Endodermal cell (in vitro differentiated cells): ENCODE measurements around the gene C4BPA. TPM values are rescaled to one million over a fixed set of nuclear protein-coding genes. Genes with fewer than 3 reads are reported as not detected.

ENCODE experiments used
- DNase-seq: peaks from one replicate; pipeline ENCODE4 v3.0.0-alpha.2; 2017
- H3K27ac ChIP-seq: 2 replicates; pipeline ENCODE4 v1.5.1; 2013; ENCODE audit warnings: mild to moderate bottlenecking, low read depth, low read length, moderate library complexity
- H3K27me3 ChIP-seq: 2 replicates; pipeline ENCODE4 v1.6.1; 2013; ENCODE audit warnings: mild to moderate bottlenecking, low read length, moderate library complexity; ENCODE audit not compliant: insufficient read depth, control insufficient read depth, poor library complexity, severe bottlenecking
- H3K36me3 ChIP-seq: 2 replicates; pipeline ENCODE4 v1.7.0; 2013; ENCODE audit warnings: mild to moderate bottlenecking, low read length, moderate library complexity; ENCODE audit not compliant: control insufficient read depth, insufficient read depth
- H3K4me1 ChIP-seq: one replicate; pipeline ENCODE4 v1.7.0; 2013; ENCODE audit warnings: low read length; ENCODE audit not compliant: control insufficient read depth, insufficient read depth
- H3K4me3 ChIP-seq: 2 replicates; pipeline ENCODE4 v1.5.1; 2013; ENCODE audit warnings: mild to moderate bottlenecking, low read length, moderate library complexity
- H3K9ac ChIP-seq: 2 replicates; pipeline ENCODE4 v1.6.1; 2013; ENCODE audit warnings: mild to moderate bottlenecking, low read length, moderate library complexity; ENCODE audit not compliant: poor library complexity, severe bottlenecking; ENCODE audit errors: extremely low read depth
- H3K9me3 ChIP-seq: 2 replicates; pipeline ENCODE4 v1.6.1; 2013; ENCODE audit warnings: mild to moderate bottlenecking, low read length, moderate library complexity; ENCODE audit not compliant: control insufficient read depth
- H3K27ac Mint-ChIP-seq: 2 replicates; pipeline ENCODE4 v1.8.0; 2020; ENCODE audit warnings: mixed read lengths
- H3K27me3 Mint-ChIP-seq: 2 replicates; pipeline ENCODE4 v1.8.0; 2021; ENCODE audit warnings: mild to moderate bottlenecking, mixed read lengths; ENCODE audit not compliant: insufficient read depth
- H3K36me3 Mint-ChIP-seq: 2 replicates; pipeline ENCODE4 v1.8.0; 2020; ENCODE audit warnings: low read depth, mixed read lengths
- H3K4me1 Mint-ChIP-seq: 2 replicates; pipeline ENCODE4 v1.8.0; 2020; ENCODE audit warnings: mixed read lengths
- H3K4me3 Mint-ChIP-seq: 2 replicates; pipeline ENCODE4 v1.8.0; 2020; ENCODE audit warnings: mild to moderate bottlenecking, moderate library complexity, mixed read lengths
- H3K9me3 Mint-ChIP-seq: 2 replicates; pipeline ENCODE4 v1.8.0; 2020; ENCODE audit warnings: mild to moderate bottlenecking, mixed read lengths
- CTCF ChIP-seq: fragments of 200-600 bp; sonication (generic); conservative IDR thresholded peaks from 2 replicates; pipeline ENCODE4 v1.5.0; 2021; ENCODE audit warnings: antibody characterized with exemption, mild to moderate bottlenecking
- WGBS, 2 experiments: methylation state at CpG; one replicate each; pipeline versions ENCODE4 v1.1.5 to v1.1.7; 2013; ENCODE audit warnings: missing lambda C conversion rate in 2 of 2, mixed read lengths in 1 of 2; ENCODE audit not compliant: insufficient coverage in 1 of 2, insufficient read length in 1 of 2; 5-methylcytosine and 5-hydroxymethylcytosine counted together
- total RNA-seq, 2 donors: library from RNA; stranded (reverse); fragmentation: NEBNext Ultra II Directional in 1 of 2; extraction: Animal tissue kit (Norgen Biotek cat#: 25700) in 1 of 2; gene quantifications; 2 replicates in 1 of 2; 3 replicates in 1 of 2; pipeline ENCODE4 v1.2.1, GENCODE V29; 2021

The C4BPA gene
- total RNA-seq, 2 donors from 2014 or later: not detected

- H3K9me3 Mint-ChIP-seq: no peaks in the 10 kb centered on the region
Measured at GRCh38 chr1:207112616-207113296, 8.7 kb downstream of the C4BPA start.

GRCh38 chr1:207115269-207115668 lies 11.2 kb downstream of the C4BPA start:
- no peaks in the 10 kb centered on the region for H3K36me3 Mint-ChIP-seq
- H3K4me1 Mint-ChIP-seq: no peaks in the 10 kb centered on the region
- 86% methylated on average over 4 of the region's 5 CpGs; no CpG with 5 or more reads in 1 of the 2 experiments for WGBS, 2 experiments

More at GRCh38 chr1:207112616-207113296, 8.7 kb downstream of the C4BPA start:
- no peak for TF ChIP-seq CTCF
- no peak for DNase-seq
- Histone ChIP-seq H3K36me3 (no peaks in the 10 kb centered on the region), H3K4me1 (no peaks in the 10 kb centered on the region), H3K27me3 (no peaks in the 10 kb centered on the region), H3K9ac (no peak overlapping the region), H3K4me3 (no peak overlapping the region), H3K27ac (no peak overlapping the region), H3K9me3 (no peaks in the 10 kb centered on the region)
- Mint-ChIP-seq H3K27me3 (no peaks in the 10 kb centered on the region), H3K4me3 (no peak overlapping the region), H3K27ac (no peak overlapping the region), H3K4me1 (no peaks in the 10 kb centered on the region), H3K36me3 (no peaks in the 10 kb centered on the region)
- WGBS, 2 experiments: 90 to 100% methylated on average over 2 of the region's 2 CpGs

GRCh38 chr1:207124389-207124788 lies 20.4 kb downstream of the C4BPA start:
- no peaks in the 10 kb centered on the region for H3K36me3 Mint-ChIP-seq
- H3K27ac ChIP-seq: no peak overlapping the region
- H3K36me3 ChIP-seq: no peaks in the 10 kb centered on the region
- no peak overlapping the region for H3K4me3 ChIP-seq
- WGBS, 2 experiments: 83 to 93% methylated on average over 1 to 3 of the region's 3 CpGs
- H3K9me3 Mint-ChIP-seq: peaks cover 13% of the 10 kb centered on the region
- H3K27ac Mint-ChIP-seq: no peak overlapping the region
- DNase-seq: no peak
- no peak overlapping the region for H3K9ac ChIP-seq
- no peaks in the 10 kb centered on the region for H3K27me3 ChIP-seq
- H3K9me3 ChIP-seq: peaks cover 4% of the 10 kb centered on the region
- no peaks in the 10 kb centered on the region for H3K4me1 ChIP-seq
- H3K4me1 Mint-ChIP-seq: no peaks in the 10 kb centered on the region
- H3K4me3 Mint-ChIP-seq: no peak overlapping the region
- no peak for TF ChIP-seq CTCF
- H3K27me3 Mint-ChIP-seq: no peaks in the 10 kb centered on the region

More at GRCh38 chr1:207115269-207115668, 11.2 kb downstream of the C4BPA start:
- H3K27me3 ChIP-seq: no peaks in the 10 kb centered on the region
- Mint-ChIP-seq H3K27me3 (no peaks in the 10 kb centered on the region), H3K4me3 (no peak overlapping the region), H3K9me3 (no peaks in the 10 kb centered on the region), H3K27ac (no peak overlapping the region)
- H3K4me3 ChIP-seq: no peak overlapping the region
- H3K27ac ChIP-seq: no peak overlapping the region
- DNase-seq: no peak
- H3K9ac ChIP-seq: no peak overlapping the region
- H3K4me1 ChIP-seq: no peaks in the 10 kb centered on the region
- H3K36me3 ChIP-seq: no peaks in the 10 kb centered on the region
- no peak for TF ChIP-seq CTCF
- no peaks in the 10 kb centered on the region for H3K9me3 ChIP-seq
